GM10847 (cell line): Measurements from ENCODE around the gene COL10A1.

ENCODE experiments used
- POLR2A ChIP-seq: IDR thresholded peaks from 2 replicates; pipeline ENCODE4 v1.6.1; 2011; ENCODE audit not compliant: insufficient read length; ENCODE audit errors: extremely low read depth

The COL10A1 gene

GRCh38 chr6:116100419-116101301 is 25.3 kb downstream of the COL10A1 start, which contains the start of gene NT5DC1:
TSS of gene NT5DC1 (plus strand) at chr6:116100853. CDS start at chr6:116100931, 78 bp downstream.
- peak; percentile 88 for TF ChIP-seq POLR2A

DNA sequence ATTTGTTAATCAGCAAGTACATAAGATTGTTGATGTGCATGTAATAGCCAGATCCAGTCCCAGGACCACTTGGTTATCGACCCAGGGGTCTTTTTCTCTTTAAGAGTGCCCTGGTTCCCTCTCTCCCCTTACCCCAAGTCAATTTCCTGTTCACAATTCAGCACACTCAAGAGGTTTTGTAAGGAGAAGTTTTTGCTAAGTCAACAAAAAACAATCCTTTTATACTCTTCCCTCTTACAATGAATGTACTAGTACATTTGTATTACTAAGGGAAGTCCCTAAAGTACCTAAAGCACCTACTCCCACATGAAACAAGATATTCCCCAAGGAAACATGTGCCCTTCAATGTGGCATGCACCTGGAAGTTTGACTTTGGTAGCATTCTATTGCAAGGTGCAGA is 26.9 kb downstream of the COL10A1 start:
- TF ChIP-seq POLR2A: no peak

GRCh38 chr6:116096979-116097816 is 28.7 kb downstream of the COL10A1 start:
- TF ChIP-seq POLR2A: no peak

GRCh38 chr6:116094041-116094440 is 31.9 kb downstream of the COL10A1 start:
- no peak for TF ChIP-seq POLR2A

GRCh38 chr6:116090251-116090650 is 35.7 kb downstream of the COL10A1 start:
- TF ChIP-seq POLR2A: no peak

GRCh38 chr6:116088946-116089345 is 37.0 kb downstream of the COL10A1 start:
- TF ChIP-seq POLR2A: no peak

DNA sequence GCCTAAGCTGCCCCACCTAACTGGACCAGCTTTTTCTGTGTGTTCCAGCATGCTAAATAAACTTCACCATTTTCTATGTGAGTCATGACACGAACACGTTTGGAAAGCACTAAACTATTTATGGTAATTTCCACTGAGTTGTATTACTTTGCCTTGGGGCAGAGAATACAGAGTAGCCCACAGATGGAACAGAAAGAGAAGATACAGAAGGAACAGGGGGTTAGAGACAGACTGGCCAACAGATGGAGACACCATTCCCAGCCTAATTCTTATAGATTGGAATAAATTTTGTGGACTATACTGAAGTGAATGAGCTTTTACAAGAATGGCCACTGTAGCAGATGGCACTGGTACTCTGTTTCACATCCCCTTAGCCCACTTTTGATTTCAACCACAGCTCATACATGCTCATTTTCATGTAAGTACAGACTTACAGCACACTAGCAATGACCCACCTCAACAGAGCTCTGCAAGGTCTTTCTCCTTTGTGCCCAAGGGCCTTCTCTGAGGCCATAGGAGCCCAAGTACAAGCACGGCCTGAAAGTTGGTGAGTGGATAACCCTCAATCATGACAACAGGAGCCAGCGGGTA is 38.4 kb downstream of the COL10A1 start:
- TF ChIP-seq POLR2A: no peak

DNA sequence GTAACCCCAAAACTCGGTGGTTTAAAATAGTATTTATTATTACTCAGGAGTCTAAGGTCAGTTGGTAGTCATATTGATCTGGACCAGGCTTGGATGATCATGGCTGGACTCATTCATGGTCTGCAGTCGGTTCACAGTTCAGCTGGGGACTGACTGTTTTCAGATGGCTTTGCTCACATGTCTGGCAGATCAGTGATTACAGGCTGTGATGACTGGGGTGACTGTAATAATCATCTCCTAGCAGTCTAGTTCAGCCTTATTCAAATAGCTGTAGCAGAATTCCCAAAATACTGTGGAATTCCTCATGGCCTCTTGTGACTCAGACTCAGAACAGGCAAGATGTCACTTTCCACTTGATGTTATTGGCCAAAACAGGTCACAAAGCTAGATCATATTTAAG is 41.6 kb downstream of the COL10A1 start:
- TF ChIP-seq POLR2A: no peak

- TF ChIP-seq POLR2A: no peak
Observed at GRCh38 chr6:116083052-116083451, 42.9 kb downstream of the COL10A1 start.

GRCh38 chr6:116078945-116079344 is 47.0 kb downstream of the COL10A1 start:
- TF ChIP-seq POLR2A: no peak

- TF ChIP-seq POLR2A: no peak
Observed at GRCh38 chr6:116078522-116078921, 47.4 kb downstream of the COL10A1 start.

DNA sequence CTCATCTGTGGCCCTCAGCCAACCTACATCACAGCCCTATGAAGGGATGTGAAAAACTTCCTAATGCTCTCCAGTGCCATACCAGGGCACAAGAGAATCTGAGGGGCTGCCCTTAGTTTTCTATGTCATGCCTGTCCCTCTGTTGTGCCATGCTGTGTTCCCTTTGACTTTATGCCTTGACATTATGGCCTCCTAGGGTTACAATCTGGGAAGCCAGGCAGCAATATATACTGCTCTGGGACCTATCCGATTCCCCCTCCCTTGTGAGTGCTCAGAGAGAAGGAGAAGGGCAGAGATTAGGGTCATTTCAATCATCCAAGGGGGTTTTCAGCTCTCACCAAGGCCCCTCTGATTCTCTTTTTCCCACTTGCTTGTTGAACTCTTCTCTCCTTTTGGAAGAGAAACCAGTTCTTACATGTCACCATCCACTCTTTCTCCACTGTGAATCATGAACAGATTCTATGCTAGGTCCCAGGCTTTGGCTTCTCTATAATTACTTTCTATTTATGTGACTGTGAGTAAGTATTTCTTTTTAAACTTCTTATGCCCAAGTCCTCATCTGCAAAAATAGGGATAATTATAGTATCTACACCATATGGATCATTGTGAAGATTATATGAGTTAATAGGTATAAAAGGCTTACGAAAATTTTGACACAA is 51.1 kb downstream of the COL10A1 start:
- TF ChIP-seq POLR2A: no peak

GRCh38 chr6:116073765-116074440 is 52.0 kb downstream of the COL10A1 start:
- no peak for TF ChIP-seq POLR2A

DNA sequence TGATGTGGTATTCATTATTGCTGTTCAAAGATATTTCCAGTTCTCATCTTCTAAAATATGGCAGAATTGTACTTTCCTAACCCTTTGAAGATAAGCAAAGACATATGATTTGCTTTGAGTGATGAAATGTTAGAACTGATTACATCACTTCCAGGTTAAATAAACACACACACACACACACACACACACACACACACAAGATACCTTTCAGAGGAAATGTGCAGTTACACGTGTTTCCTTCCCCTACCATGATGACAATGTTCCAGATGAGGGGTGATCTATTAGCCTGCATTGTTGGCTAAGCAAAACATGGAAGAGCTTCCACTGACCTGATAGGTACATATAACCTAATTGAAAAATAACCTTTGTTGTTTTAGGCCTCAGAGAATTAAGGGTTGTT is 53.6 kb downstream of the COL10A1 start:
- TF ChIP-seq POLR2A: no peak
